ENCODE results near the gene OAT. TPM values are rescaled to one million over a fixed set of nuclear protein-coding genes. Genes with fewer than 3 reads are reported as not detected.

OAT gene
- total RNA-seq, 6 experiments from 2014 or later = 5.2 to 43.8 (median 20.1) TPM

GRCh38 chr10:124459395-124459794 is 40.7 kb upstream of the OAT start:
- Histone ChIP-seq H3K9me3 (no peaks in the 10 kb centered on the region), H3K4me1 (peaks cover 0 to 21% (median 2%) of the 10 kb centered on the region in 4 donors), H3K4me3 (no peak overlapping the region), H3K36me3 (no peaks in the 10 kb centered on the region), H3K27ac (no peak overlapping the region), H3K27me3 (no peaks in the 10 kb centered on the region)
- ATAC-seq = no peak
- intact Hi-C loops (cut with DNase I) = no loop called here
- 75% methylated on average over 1 of the region's 1 CpG for WGBS (ENCODE audit: insufficient coverage, low coverage, low lambda C conversion rate, missing lambda C conversion rate)
- no peak for DNase-seq
- no peak for TF ChIP-seq POLR2A (IDR thresholded peaks at IDR 0.05)
- TF ChIP-seq CTCF (IDR thresholded peaks at IDR 0.05) = no peak

GRCh38 chr10:124458889-124459288 is 40.2 kb upstream of the OAT start:
- Histone ChIP-seq H3K4me1 (peaks cover 0 to 16% (median 0%) of the 10 kb centered on the region in 4 donors), H3K9me3 (no peaks in the 10 kb centered on the region), H3K4me3 (no peak overlapping the region), H3K36me3 (no peaks in the 10 kb centered on the region), H3K27me3 (peaks cover 0 to 2% of the 10 kb centered on the region in 2 donors), H3K27ac (no peak overlapping the region)
- no CpG with 5 or more reads among the region's 2 CpGs for WGBS (ENCODE audit: insufficient coverage, low coverage, low lambda C conversion rate, missing lambda C conversion rate)
- DNase-seq = no peak
- intact Hi-C loops (cut with DNase I) = no loop called here
- ATAC-seq = no peak
- TF ChIP-seq POLR2A (IDR thresholded peaks at IDR 0.05) (no peak), CTCF (IDR thresholded peaks at IDR 0.05) (no peak)

- H3K27ac ChIP-seq = no peak overlapping the region
- H3K4me1 ChIP-seq = peaks cover 0 to 12% (median 0%) of the 10 kb centered on the region in 4 donors
- H3K27me3 ChIP-seq = peaks cover 0 to 7% of the 10 kb centered on the region in 2 donors
- no peaks in the 10 kb centered on the region for H3K9me3 ChIP-seq
- no peak overlapping the region for H3K4me3 ChIP-seq
- H3K36me3 ChIP-seq = no peaks in the 10 kb centered on the region
- intact Hi-C loops (cut with DNase I) = no loop called here
- TF ChIP-seq CTCF (IDR thresholded peaks at IDR 0.05) (no peak), POLR2A (IDR thresholded peaks at IDR 0.05) (no peak)
- DNase-seq = no peak
- ATAC-seq = no peak
- WGBS (ENCODE audit: insufficient coverage, low coverage, low lambda C conversion rate, missing lambda C conversion rate) = 90% methylated on average over 2 of the region's 4 CpGs
Observed at GRCh38 chr10:124458473-124458872, 39.8 kb upstream of the OAT start.

- ATAC-seq = no peak
Observed at GRCh38 chr10:124455441-124455840, 36.7 kb upstream of the OAT start.

More at GRCh38 chr10:124455441-124455840, 36.7 kb upstream of the OAT start:
- Histone ChIP-seq H3K9me3 (no peaks in the 10 kb centered on the region), H3K36me3 (no peaks in the 10 kb centered on the region), H3K27me3 (peaks cover 0 to 22% of the 10 kb centered on the region in 2 donors), H3K4me1 (no peaks in the 10 kb centered on the region), H3K4me3 (no peak overlapping the region), H3K27ac (no peak overlapping the region)
- WGBS (ENCODE audit: insufficient coverage, low coverage, low lambda C conversion rate, missing lambda C conversion rate) = 57% methylated on average over 6 of the region's 7 CpGs
- no peak for TF ChIP-seq POLR2A (IDR thresholded peaks at IDR 0.05)
- TF ChIP-seq CTCF (IDR thresholded peaks at IDR 0.05) = no peak
- no peak for DNase-seq
- intact Hi-C loops (cut with DNase I) = no loop called here
